Lower leg skin (tissue), 4 donors: Measurements from ENCODE around the gene RNF144A. TPM values are rescaled to one million over a fixed set of nuclear protein-coding genes. Genes with fewer than 3 reads are reported as not detected.

ENCODE experiments used
- DNase-seq, 2 donors: peaks; one replicate each; pipeline ENCODE4 v3.0.0-alpha.2; 2019; ENCODE audit warnings: low spot score in 2 of 2
- H3K4me3 ChIP-seq: fragments of 200-600 bp; sonication (generic); 2 replicates; pipeline ENCODE4 v1.5.1; 2017; ENCODE audit warnings: mild to moderate bottlenecking, low read depth; ENCODE audit not compliant: poor library complexity, severe bottlenecking
- POLR2A ChIP-seq, 2 donors: fragments of 450-650 bp; IDR thresholded peaks; one replicate each; pipeline ENCODE4 v1.6.1; 2016 to 2017; ENCODE audit warnings: antibody characterized with exemption in 2 of 2, mild to moderate bottlenecking in 1 of 2, moderate library complexity in 1 of 2
- WGBS, 2 donors: methylation state at CpG; one replicate each; pipeline ENCODE4 v1.1.5; 2018; 5-methylcytosine and 5-hydroxymethylcytosine counted together
- intact Hi-C: fragments of 100-400 bp; cut with DNase I; formaldehyde crosslinking; loops from one replicate; pipeline ENCODE4 v1.15.0; 2023; ENCODE audit warnings: low total_unique reads
- total RNA-seq, 4 donors: library from RNA; depleted of rRNA; stranded (reverse); fragments of >200 nt; gene quantifications; one replicate each; pipeline ENCODE4 v1.1.0, GENCODE V29; 2016
- TF ChIP-seq, protein P1 (sequence below), 3 donors: fragments of 450-650 bp; IDR thresholded peaks; one replicate each; pipeline ENCODE4 v1.5.1; 2016; ENCODE audit warnings: antibody characterized with exemption in 3 of 3, mild to moderate bottlenecking in 3 of 3, moderate library complexity in 2 of 3

RNF144A gene
- total RNA-seq, 4 donors from 2014 or later, result 5.2 to 10.9 (median 7.6) TPM

DNA sequence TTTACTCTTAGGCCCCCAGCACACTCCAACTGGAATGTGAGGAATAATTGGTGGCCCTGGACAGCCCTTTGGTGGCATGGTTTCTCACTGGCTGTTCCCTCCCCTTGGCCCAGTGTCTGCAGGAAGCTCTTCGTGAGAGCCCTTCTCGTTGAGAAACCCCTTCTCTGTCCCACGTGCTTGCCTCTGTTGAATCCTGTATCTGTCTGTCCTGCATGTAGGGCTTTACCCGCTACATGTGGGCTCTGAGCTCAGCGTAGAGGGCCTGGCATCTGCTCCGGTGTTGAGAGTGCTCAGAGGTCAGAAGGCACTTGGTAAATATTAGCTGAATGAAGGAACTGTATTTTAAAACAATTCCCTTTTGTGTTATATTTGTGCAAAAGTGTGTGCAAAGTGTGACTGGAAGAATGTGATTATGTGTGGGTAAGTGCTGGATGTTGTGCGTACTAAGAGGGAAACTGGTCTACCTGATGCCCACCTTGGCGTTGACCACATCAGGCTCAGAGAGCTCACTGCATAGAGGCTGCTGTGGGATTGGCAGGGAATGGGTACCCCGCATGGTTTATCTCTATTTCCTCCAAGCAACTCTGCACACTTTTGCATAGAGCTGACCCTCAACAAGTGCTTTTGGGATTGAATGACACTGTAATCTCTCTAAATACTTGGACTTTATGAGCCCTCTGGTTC, 40.0 kb downstream of the RNF144A start:
- intact Hi-C loops, result no loop called here
- no peak overlapping the region for H3K4me3 ChIP-seq
- DNase-seq, result no peak
- 92 to 93% methylated on average over 9 of the region's 9 CpGs for WGBS, 2 donors
- TF ChIP-seq, protein P1, sequence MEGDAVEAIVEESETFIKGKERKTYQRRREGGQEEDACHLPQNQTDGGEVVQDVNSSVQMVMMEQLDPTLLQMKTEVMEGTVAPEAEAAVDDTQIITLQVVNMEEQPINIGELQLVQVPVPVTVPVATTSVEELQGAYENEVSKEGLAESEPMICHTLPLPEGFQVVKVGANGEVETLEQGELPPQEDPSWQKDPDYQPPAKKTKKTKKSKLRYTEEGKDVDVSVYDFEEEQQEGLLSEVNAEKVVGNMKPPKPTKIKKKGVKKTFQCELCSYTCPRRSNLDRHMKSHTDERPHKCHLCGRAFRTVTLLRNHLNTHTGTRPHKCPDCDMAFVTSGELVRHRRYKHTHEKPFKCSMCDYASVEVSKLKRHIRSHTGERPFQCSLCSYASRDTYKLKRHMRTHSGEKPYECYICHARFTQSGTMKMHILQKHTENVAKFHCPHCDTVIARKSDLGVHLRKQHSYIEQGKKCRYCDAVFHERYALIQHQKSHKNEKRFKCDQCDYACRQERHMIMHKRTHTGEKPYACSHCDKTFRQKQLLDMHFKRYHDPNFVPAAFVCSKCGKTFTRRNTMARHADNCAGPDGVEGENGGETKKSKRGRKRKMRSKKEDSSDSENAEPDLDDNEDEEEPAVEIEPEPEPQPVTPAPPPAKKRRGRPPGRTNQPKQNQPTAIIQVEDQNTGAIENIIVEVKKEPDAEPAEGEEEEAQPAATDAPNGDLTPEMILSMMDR (IDR thresholded peaks at IDR 0.05), result no peak
- no peak for TF ChIP-seq POLR2A (IDR thresholded peaks at IDR 0.05)

- intact Hi-C loops, result no loop called here
- DNase-seq, result peak in 1 of 2 donors; percentile 27
- TF ChIP-seq POLR2A (IDR thresholded peaks at IDR 0.05), result no peak
- TF ChIP-seq, protein P1 (IDR thresholded peaks at IDR 0.05), result no peak
- WGBS, 2 donors, result 94 to 96% methylated on average over 15 of the region's 15 CpGs
- no peak overlapping the region for H3K4me3 ChIP-seq
These were observed 40.9 kb downstream of the RNF144A start for GRCh38 chr2:6957910-6958615.

GRCh38 chr2:6958616-6959235, 41.5 kb downstream of the RNF144A start:
- peak in 1 of 2 donors; percentile 17 for DNase-seq
- TF ChIP-seq POLR2A (IDR thresholded peaks at IDR 0.05), result no peak
- TF ChIP-seq, protein P1 (IDR thresholded peaks at IDR 0.05), result no peak
- intact Hi-C loops, result no loop called here
- 87 to 91% methylated on average over 10 of the region's 10 CpGs for WGBS, 2 donors
- no peak overlapping the region for H3K4me3 ChIP-seq

DNA sequence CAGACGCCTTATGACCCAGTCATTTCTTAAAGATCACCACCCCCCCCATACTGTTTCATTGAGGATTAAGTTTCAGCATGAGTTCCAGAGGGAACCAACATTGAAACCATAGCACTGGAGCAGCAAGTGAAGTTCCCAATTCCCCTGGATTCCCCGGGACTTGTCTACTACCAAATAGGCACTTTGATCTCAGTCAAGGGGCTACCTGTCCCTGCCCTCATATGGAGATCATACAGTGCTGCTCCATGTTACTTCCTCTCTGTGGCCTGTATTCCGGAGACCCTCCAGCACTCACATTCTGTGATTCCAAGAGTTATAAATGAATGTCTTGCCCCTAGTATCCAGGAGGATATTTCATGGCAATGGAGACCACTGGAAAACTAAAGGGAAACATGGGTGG, 42.5 kb downstream of the RNF144A start:
- WGBS, 2 donors, result 91 to 96% methylated on average over 3 of the region's 3 CpGs
- DNase-seq, result peak in 1 of 2 donors; percentile 9
- intact Hi-C loops, result loop anchor here (5.0 kb wide), 1 partner anchor 1088 kb away; no protein-coding TSS in a partner anchor

DNA sequence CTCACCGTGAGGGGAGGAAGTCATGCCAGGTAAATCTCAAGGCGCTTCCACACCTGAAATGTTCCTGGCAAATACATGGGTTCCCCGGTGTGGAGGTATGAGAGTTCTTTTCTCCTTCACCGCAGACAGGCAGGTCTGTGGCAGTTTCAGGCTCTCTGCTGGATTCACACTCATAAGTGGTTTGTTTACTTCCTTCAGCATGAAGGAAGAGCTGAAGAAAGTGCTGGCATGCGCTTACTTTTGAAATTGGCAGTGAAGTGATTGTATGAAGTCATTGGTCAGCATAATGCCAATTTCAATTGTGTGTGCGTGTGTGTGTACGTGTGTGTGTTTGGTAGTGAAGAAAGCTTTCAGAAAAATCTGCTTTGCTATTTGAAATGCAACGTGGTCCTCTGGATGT, 43.4 kb downstream of the RNF144A start:
- H3K4me3 ChIP-seq, result no peak overlapping the region
- intact Hi-C loops, result loop anchor here (5.0 kb wide), 1 partner anchor 1087 kb away; no protein-coding TSS in a partner anchor
- TF ChIP-seq, protein P1 (IDR thresholded peaks at IDR 0.05), result no peak
- no peak for TF ChIP-seq POLR2A (IDR thresholded peaks at IDR 0.05)
- DNase-seq, result peak in 1 of 2 donors; percentile 33
- 16% methylated on average over 8 of the region's 8 CpGs for WGBS, 2 donors

More for the DNA sequence above, 42.5 kb downstream of the RNF144A start:
- TF ChIP-seq POLR2A (IDR thresholded peaks at IDR 0.05), result no peak
- TF ChIP-seq, protein P1 (IDR thresholded peaks at IDR 0.05), result no peak
- no peak overlapping the region for H3K4me3 ChIP-seq
